ENCODE measurements around the gene PATL2. TPM values are rescaled to one million over a fixed set of nuclear protein-coding genes. Genes with fewer than 3 reads are reported as not detected.
A peak's percentile ranks its signal among the peaks of the same experiment; 100 is the strongest.
"Not testable (repeated sequence)": the region's sequence is repeated elsewhere in the genome, so short reads cannot be mapped to it uniquely, and the experiment has no call there.

The PATL2 gene
- total and polyA plus RNA-seq, 2 donors (not counting 1 experiment from before 2014, with no cell fraction given), result 58.9 to 89.4 TPM

- no peak overlapping the region for H3K27ac ChIP-seq (ENCODE audit: low read length in 2 of 2)
- WGBS (ENCODE audit: insufficient coverage), result 100% methylated on average over 1 of the region's 1 CpG
- Mint-ChIP-seq H3K27ac (peak overlapping the region; percentile 41), H3K4me1 (peaks cover 14% of the 10 kb centered on the region), H3K4me3 (no peak overlapping the region), H3K27me3 (no peaks in the 10 kb centered on the region), H3K9me3 (ENCODE audit: insufficient read depth) (peaks cover 1% of the 10 kb centered on the region)
- ATAC-seq (ENCODE audit: low read depth) (no peak), DNase-seq (no peak)
- no peak overlapping the region for H3K9ac ChIP-seq (ENCODE audit: low read length)
- ChIA-PET CTCF (interaction anchor here (0.6 to 1.8 kb wide), 4 partner anchors 20 to 46 kb away, joined by 3 to 5 read pairs (median 3); no protein-coding TSS in a partner anchor), POLR2A (interaction anchor here (0.6 to 1.2 kb wide), 3 partner anchors 13 to 19 kb away, joined by 3 read pairs; no protein-coding TSS in a partner anchor)
- no peaks in the 10 kb centered on the region for H4K20me1 ChIP-seq (ENCODE audit: control insufficient read depth, insufficient read depth, low read length, poor library complexity, severe bottlenecking)
- H3K4me3 ChIP-seq (ENCODE audit: control extremely low read depth in 1 of 5, extremely low read depth in 1 of 5, insufficient read depth in 1 of 5, low read depth in 2 of 5, low read length in 4 of 5), result no peak overlapping the region
- H3K27me3 ChIP-seq (replicated peaks in 1 of 4; ENCODE audit: control extremely low read depth in 1 of 4, control insufficient read depth in 3 of 4, insufficient read depth in 4 of 4, low read length in 3 of 4), result no peaks in the 10 kb centered on the region
- TF ChIP-seq CTCF (IDR thresholded peaks at IDR 0.05), result no peak
- no peak for TF ChIP-seq EZH2 (IDR thresholded peaks at IDR 0.05; ENCODE audit: borderline replicate concordance, insufficient read depth, low read depth, low read length, poor library complexity, severe bottlenecking)
- H3K9me3 ChIP-seq (ENCODE audit: control extremely low read depth in 1 of 3, control insufficient read depth in 2 of 3, insufficient read depth in 1 of 3, low read length in 2 of 3), result peaks cover 0 to 3% (median 1%) of the 10 kb centered on the region in 3 donors
- no peaks in the 10 kb centered on the region for H3K36me3 ChIP-seq (replicated peaks in 1 of 2; ENCODE audit: control extremely low read depth in 1 of 2, control insufficient read depth in 1 of 2, extremely low read depth in 1 of 2, insufficient read depth in 2 of 2, low read length in 1 of 2)
- H2AFZ ChIP-seq (ENCODE audit: insufficient read depth, low read depth, low read length, poor library complexity, severe bottlenecking), result no peak overlapping the region
- no peaks in the 10 kb centered on the region for H3K79me2 ChIP-seq (ENCODE audit: control insufficient read depth, insufficient read depth, low read length)
- intact Hi-C loops (cut with micrococcal nuclease), result no loop called here
- H3K4me2 ChIP-seq (replicated peaks; ENCODE audit: low read depth, low read length, poor library complexity, severe bottlenecking), result no peak overlapping the region
- peaks cover 5 to 6% of the 10 kb centered on the region in 2 donors for H3K4me1 ChIP-seq (ENCODE audit: control insufficient read depth in 2 of 2, insufficient read depth in 2 of 2, low read length in 2 of 2)
These were observed 18.5 kb downstream of the PATL2 start for GRCh38 chr15:44692659-44693058.

GRCh38 chr15:44690245-44690644, 20.9 kb downstream of the PATL2 start:
- CTCF ChIA-PET, result interaction anchor here (0.9 kb wide), 1 partner anchor 13 kb away, joined by 4 read pairs; no protein-coding TSS in a partner anchor
- not testable (repeated sequence) for ATAC-seq (ENCODE audit: low read depth); H2AFZ ChIP-seq (ENCODE audit: insufficient read depth, low read depth, low read length, poor library complexity, severe bottlenecking); H3K27ac ChIP-seq (ENCODE audit: low read length in 2 of 2); H3K27me3 Mint-ChIP-seq; H3K4me3 ChIP-seq (ENCODE audit: control extremely low read depth in 1 of 5, extremely low read depth in 1 of 5, insufficient read depth in 1 of 5, low read depth in 2 of 5, low read length in 4 of 5); H3K9me3 Mint-ChIP-seq (ENCODE audit: insufficient read depth); DNase-seq; H3K27me3 ChIP-seq (replicated peaks in 1 of 4; ENCODE audit: control extremely low read depth in 1 of 4, control insufficient read depth in 3 of 4, insufficient read depth in 4 of 4, low read length in 3 of 4); H3K36me3 ChIP-seq (replicated peaks in 1 of 2; ENCODE audit: control extremely low read depth in 1 of 2, control insufficient read depth in 1 of 2, extremely low read depth in 1 of 2, insufficient read depth in 2 of 2, low read length in 1 of 2); H4K20me1 ChIP-seq (ENCODE audit: control insufficient read depth, insufficient read depth, low read length, poor library complexity, severe bottlenecking); H3K9ac ChIP-seq (ENCODE audit: low read length); H3K4me2 ChIP-seq (replicated peaks; ENCODE audit: low read depth, low read length, poor library complexity, severe bottlenecking); H3K4me1 ChIP-seq (ENCODE audit: control insufficient read depth in 2 of 2, insufficient read depth in 2 of 2, low read length in 2 of 2); H3K27ac Mint-ChIP-seq; H3K9me3 ChIP-seq (ENCODE audit: control extremely low read depth in 1 of 3, control insufficient read depth in 2 of 3, insufficient read depth in 1 of 3, low read length in 2 of 3); H3K4me3 Mint-ChIP-seq; H3K79me2 ChIP-seq (ENCODE audit: control insufficient read depth, insufficient read depth, low read length)
- POLR2A ChIA-PET, result interaction anchor here (0.7 to 1.1 kb wide), 5 partner anchors 13 to 774 kb away, joined by 3 to 9 read pairs (median 3); no protein-coding TSS in a partner anchor
- intact Hi-C loops (cut with micrococcal nuclease), result loop anchor here (2.0 kb wide), 1 partner anchor 21 kb away; the partner anchor contains the start of genes B2M and PATL2
- WGBS (ENCODE audit: insufficient coverage), result 17% methylated on average over 1 of the region's 1 CpG
- H3K4me1 Mint-ChIP-seq, result peaks cover 32% of the 10 kb centered on the region

- H3K27me3 Mint-ChIP-seq; ATAC-seq (ENCODE audit: low read depth); H3K9me3 ChIP-seq (ENCODE audit: control extremely low read depth in 1 of 3, control insufficient read depth in 2 of 3, insufficient read depth in 1 of 3, low read length in 2 of 3); H3K4me3 Mint-ChIP-seq; H3K27me3 ChIP-seq (replicated peaks in 1 of 4; ENCODE audit: control extremely low read depth in 1 of 4, control insufficient read depth in 3 of 4, insufficient read depth in 4 of 4, low read length in 3 of 4); intact Hi-C loops (cut with micrococcal nuclease); POLR2A ChIA-PET; H3K9ac ChIP-seq (ENCODE audit: low read length); H2AFZ ChIP-seq (ENCODE audit: insufficient read depth, low read depth, low read length, poor library complexity, severe bottlenecking); H3K4me1 ChIP-seq (ENCODE audit: control insufficient read depth in 2 of 2, insufficient read depth in 2 of 2, low read length in 2 of 2); H3K4me2 ChIP-seq (replicated peaks; ENCODE audit: low read depth, low read length, poor library complexity, severe bottlenecking); H4K20me1 ChIP-seq (ENCODE audit: control insufficient read depth, insufficient read depth, low read length, poor library complexity, severe bottlenecking); H3K27ac Mint-ChIP-seq; H3K36me3 ChIP-seq (replicated peaks in 1 of 2; ENCODE audit: control extremely low read depth in 1 of 2, control insufficient read depth in 1 of 2, extremely low read depth in 1 of 2, insufficient read depth in 2 of 2, low read length in 1 of 2); H3K4me3 ChIP-seq (ENCODE audit: control extremely low read depth in 1 of 5, extremely low read depth in 1 of 5, insufficient read depth in 1 of 5, low read depth in 2 of 5, low read length in 4 of 5); H3K27ac ChIP-seq (ENCODE audit: low read length in 2 of 2); DNase-seq; H3K79me2 ChIP-seq (ENCODE audit: control insufficient read depth, insufficient read depth, low read length): not testable (repeated sequence)
- WGBS (ENCODE audit: insufficient coverage), result 100% methylated on average over 2 of the region's 2 CpGs
- CTCF ChIA-PET, result interaction anchor here (0.6 to 0.9 kb wide), 3 partner anchors 8 to 12 kb away, joined by 3 to 4 read pairs (median 3); no protein-coding TSS in a partner anchor
- Mint-ChIP-seq H3K9me3 (ENCODE audit: insufficient read depth) (peaks cover 11% of the 10 kb centered on the region), H3K4me1 (peaks cover 36% of the 10 kb centered on the region)
These were observed 21.8 kb downstream of the PATL2 start for GRCh38 chr15:44689318-44689717.

All from B cell (primary cell).